ENCODE data around the gene TMEM82. TPM values are rescaled to one million over a fixed set of nuclear protein-coding genes. Genes with fewer than 3 reads are reported as not detected.
A peak's percentile ranks its signal among the peaks of the same experiment; 100 is the strongest.

The TMEM82 gene
- total RNA-seq, 1 donor from 2014 or later = 1.4 TPM

GRCh38 chr1:15714406-15715136 lies 27.7 kb upstream of the TMEM82 start:
- H3K27ac Mint-ChIP-seq = peak overlapping the region; percentile 52
- no peaks in the 10 kb centered on the region for H3K9me3 Mint-ChIP-seq (ENCODE audit: low read depth)
- H3K27me3 Mint-ChIP-seq = no peaks in the 10 kb centered on the region
- H3K4me3 Mint-ChIP-seq (ENCODE audit: low read depth) = no peak overlapping the region
- peaks cover 4% of the 10 kb centered on the region for H3K36me3 Mint-ChIP-seq (ENCODE audit: insufficient read depth)
- TF ChIP-seq CTCF (IDR thresholded peaks at IDR 0.05; ENCODE audit: unreplicated experiment) = no peak
- DNase-seq (ENCODE audit: low spot score, unreplicated experiment) = no peak
- H3K4me1 Mint-ChIP-seq (ENCODE audit: low read depth) = no peaks in the 10 kb centered on the region

- H3K27me3 Mint-ChIP-seq = no peaks in the 10 kb centered on the region
Measured at GRCh38 chr1:15717418-15718125, 24.7 kb upstream of the TMEM82 start.

GRCh38 chr1:15718199-15718601 lies 24.1 kb upstream of the TMEM82 start:
- Mint-ChIP-seq H3K27me3 (no peaks in the 10 kb centered on the region), H3K27ac (peak overlapping the region; percentile 88), H3K4me3 (ENCODE audit: low read depth) (no peak overlapping the region), H3K36me3 (ENCODE audit: insufficient read depth) (peaks cover 7% of the 10 kb centered on the region), H3K4me1 (ENCODE audit: low read depth) (no peaks in the 10 kb centered on the region), H3K9me3 (ENCODE audit: low read depth) (no peaks in the 10 kb centered on the region)
- TF ChIP-seq CTCF (IDR thresholded peaks at IDR 0.05; ENCODE audit: unreplicated experiment) = no peak
- no peak for DNase-seq (ENCODE audit: low spot score, unreplicated experiment)

More at GRCh38 chr1:15717418-15718125, 24.7 kb upstream of the TMEM82 start:
- H3K27ac Mint-ChIP-seq = peak overlapping the region; percentile 88
- no peak for TF ChIP-seq CTCF (IDR thresholded peaks at IDR 0.05; ENCODE audit: unreplicated experiment)
- no peaks in the 10 kb centered on the region for H3K9me3 Mint-ChIP-seq (ENCODE audit: low read depth)
- H3K36me3 Mint-ChIP-seq (ENCODE audit: insufficient read depth) = peaks cover 5% of the 10 kb centered on the region
- H3K4me1 Mint-ChIP-seq (ENCODE audit: low read depth) = no peaks in the 10 kb centered on the region
- DNase-seq (ENCODE audit: low spot score, unreplicated experiment) = no peak
- no peak overlapping the region for H3K4me3 Mint-ChIP-seq (ENCODE audit: low read depth)

- Mint-ChIP-seq H3K27ac (no peak overlapping the region), H3K36me3 (ENCODE audit: insufficient read depth) (peaks cover 8% of the 10 kb centered on the region), H3K27me3 (no peaks in the 10 kb centered on the region), H3K4me1 (ENCODE audit: low read depth) (no peaks in the 10 kb centered on the region), H3K9me3 (ENCODE audit: low read depth) (no peaks in the 10 kb centered on the region), H3K4me3 (ENCODE audit: low read depth) (no peak overlapping the region)
- TF ChIP-seq CTCF (IDR thresholded peaks at IDR 0.05; ENCODE audit: unreplicated experiment) = no peak
- no peak for DNase-seq (ENCODE audit: low spot score, unreplicated experiment)
Measured at GRCh38 chr1:15719381-15720120, 22.7 kb upstream of the TMEM82 start.

GRCh38 chr1:15720861-15721260 lies 21.4 kb upstream of the TMEM82 start:
- Mint-ChIP-seq H3K27ac (no peak overlapping the region), H3K9me3 (ENCODE audit: low read depth) (no peaks in the 10 kb centered on the region), H3K4me1 (ENCODE audit: low read depth) (no peaks in the 10 kb centered on the region), H3K4me3 (ENCODE audit: low read depth) (no peak overlapping the region), H3K36me3 (ENCODE audit: insufficient read depth) (peaks cover 10% of the 10 kb centered on the region), H3K27me3 (no peaks in the 10 kb centered on the region)
- no peak for DNase-seq (ENCODE audit: low spot score, unreplicated experiment)
- no peak for TF ChIP-seq CTCF (IDR thresholded peaks at IDR 0.05; ENCODE audit: unreplicated experiment)

All from progenitor cell of endocrine pancreas (in vitro differentiated cells).